GM21423 (cell line): Measurements from ENCODE around the gene CADM1.

Experiments used
- ATAC-seq: cut with Tn5 transposase; IDR thresholded peaks from one replicate; pipeline ENCODE4 v1.9.1; 2021; ENCODE audit warnings: mild to moderate bottlenecking, moderate library complexity; ENCODE audit not compliant: unreplicated experiment

The CADM1 gene

DNA sequence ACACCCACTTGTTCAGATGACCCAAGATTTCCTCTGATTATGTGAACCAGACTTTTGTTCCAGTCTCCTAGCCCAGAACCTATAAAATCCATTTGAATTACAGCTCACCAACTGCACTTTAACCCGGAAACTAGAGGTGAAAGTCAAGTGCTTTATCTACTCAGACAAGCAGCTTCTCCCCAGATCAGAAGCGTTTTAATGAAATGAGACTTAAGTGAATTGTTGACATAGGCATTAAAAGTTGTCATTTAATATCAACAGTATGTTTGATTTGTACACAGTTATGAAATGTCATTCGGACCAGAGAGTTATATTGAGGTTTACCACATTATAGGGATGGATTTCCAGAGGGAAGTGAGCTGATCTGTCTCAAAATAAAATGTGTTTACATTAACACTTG is 52.0 kb downstream of the CADM1 start:
- ATAC-seq, result no peak

DNA sequence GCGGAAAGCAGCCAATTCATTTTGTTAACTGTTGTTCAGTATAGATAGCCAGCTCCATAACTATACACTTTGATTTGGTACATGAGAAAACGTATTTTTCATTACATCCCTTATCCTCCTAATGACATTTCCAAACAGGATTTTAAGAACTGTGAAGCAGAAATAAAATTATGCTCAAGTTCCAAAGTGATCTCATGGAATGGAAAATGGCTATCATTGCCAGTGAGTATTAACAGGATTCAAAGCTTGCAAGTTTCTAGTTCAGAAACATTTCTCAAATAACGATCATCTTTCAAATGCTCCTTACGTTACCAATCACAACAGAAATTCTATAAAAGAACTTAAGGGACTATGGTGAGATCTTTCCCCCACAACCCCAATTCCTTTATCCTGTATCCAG is 53.7 kb downstream of the CADM1 start:
- ATAC-seq, result no peak

DNA sequence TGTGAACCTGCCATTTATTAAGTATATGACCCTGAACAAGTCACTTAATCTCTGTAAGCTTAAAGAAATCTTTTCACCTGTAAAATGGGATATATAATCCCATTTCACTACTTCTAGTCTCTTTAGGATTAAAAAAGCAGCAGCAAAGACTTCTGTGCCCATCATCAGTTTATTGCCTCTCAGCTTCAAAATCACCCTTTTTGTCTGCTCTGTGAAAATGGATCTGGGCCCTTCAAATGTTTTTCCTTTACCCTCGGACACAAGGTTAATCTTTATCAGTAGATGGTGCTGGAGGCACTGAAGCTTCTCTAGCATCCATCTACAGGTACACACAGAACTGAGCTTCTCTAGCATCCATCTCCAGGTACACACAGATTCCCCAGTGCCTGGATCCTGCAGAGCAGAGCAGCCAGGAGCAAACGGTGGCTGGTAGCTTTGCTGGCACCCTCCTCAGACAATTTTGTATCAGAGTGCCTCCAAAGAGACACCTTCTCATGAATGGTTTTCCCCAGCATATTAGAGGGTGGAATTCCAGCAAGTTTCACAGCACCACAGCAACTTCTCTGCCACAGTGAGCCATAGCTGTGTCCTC is 56.8 kb downstream of the CADM1 start:
- no peak for ATAC-seq

DNA sequence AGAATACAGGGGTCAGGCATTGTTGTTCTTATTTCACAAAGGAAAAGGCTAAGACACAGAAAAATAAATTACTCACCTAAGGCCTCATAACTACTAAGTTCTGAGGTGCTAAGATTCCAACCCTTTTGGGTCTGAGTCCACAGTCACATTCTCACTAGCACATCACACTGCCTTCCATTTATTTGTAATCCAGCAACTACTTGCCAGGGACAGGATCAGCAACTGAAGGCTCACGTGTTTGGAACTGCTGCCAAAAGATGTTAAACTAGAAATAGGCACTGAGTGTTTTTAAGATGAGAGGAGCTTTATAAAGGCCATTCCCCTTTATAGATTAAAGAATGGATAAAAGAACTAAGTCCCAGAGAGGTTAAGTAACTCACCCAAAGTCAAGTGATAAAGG is 58.0 kb downstream of the CADM1 start:
- ATAC-seq, result no peak

- no peak for ATAC-seq
Measured at GRCh38 chr11:115444542-115444941, 59.7 kb downstream of the CADM1 start.

- ATAC-seq, result no peak
Measured at GRCh38 chr11:115439969-115440540, 64.2 kb downstream of the CADM1 start.

GRCh38 chr11:115439385-115439784 is 64.8 kb downstream of the CADM1 start:
- no peak for ATAC-seq

DNA sequence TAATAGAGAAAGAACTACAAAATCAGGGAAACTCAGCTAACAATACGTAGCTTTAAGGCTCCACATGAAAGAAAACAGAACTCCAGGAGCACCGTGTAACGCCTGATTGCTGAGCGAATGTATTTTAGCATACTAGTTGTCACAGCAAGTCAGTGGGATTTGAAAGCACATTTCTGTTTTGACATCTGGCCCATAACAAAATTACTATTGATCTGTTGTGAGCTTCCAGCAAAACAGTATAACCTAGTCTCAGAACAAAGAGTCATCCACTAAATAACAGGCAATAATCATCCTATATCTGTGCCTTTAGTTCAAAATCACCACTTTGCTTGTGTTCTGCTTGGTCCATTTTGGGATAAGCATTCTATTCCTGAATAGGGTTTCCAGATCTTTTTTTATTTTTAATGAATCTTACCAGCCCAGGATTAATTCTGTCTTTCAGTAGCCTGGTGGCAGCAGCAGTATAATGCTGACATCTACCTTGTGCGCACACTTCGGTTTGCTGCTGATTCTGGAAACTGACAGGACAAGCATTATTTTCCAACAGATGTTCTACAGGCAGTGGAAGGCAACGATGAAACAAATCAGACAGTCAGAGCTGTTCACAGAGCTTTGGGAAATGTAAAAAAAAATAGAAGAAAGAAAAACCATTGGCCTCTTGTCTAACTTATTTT is 66.2 kb downstream of the CADM1 start:
- no peak for ATAC-seq

- no peak for ATAC-seq
Measured at GRCh38 chr11:115430345-115430744, 73.9 kb downstream of the CADM1 start.

DNA sequence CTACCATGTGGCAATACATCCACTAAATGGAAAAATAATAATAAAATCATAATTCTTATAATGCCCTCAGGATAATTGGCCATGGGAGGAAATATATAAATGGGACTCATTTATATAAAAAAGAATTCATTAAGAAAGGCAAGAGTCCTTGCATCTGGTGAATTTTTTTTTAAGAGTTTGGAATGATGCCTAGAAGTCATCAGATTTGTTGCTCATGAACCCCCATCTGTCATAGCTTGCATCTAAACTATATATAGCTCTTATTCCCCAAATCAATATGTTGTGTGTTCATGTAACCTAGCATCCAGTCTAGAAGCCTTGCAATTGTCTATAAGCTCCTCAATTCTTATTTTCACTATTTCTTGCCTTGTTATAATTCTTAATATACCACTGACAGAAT is 75.9 kb downstream of the CADM1 start:
- no peak for ATAC-seq

GRCh38 chr11:115425816-115426215 is 78.4 kb downstream of the CADM1 start:
- ATAC-seq, result no peak

GRCh38 chr11:115425250-115425649 is 79.0 kb downstream of the CADM1 start:
- no peak for ATAC-seq

GRCh38 chr11:115423728-115424459 is 80.3 kb downstream of the CADM1 start:
- ATAC-seq, result no peak

GRCh38 chr11:115421992-115422689 is 82.1 kb downstream of the CADM1 start:
- no peak for ATAC-seq

GRCh38 chr11:115421352-115421991 is 82.7 kb downstream of the CADM1 start:
- no peak for ATAC-seq

- ATAC-seq, result no peak
Measured at GRCh38 chr11:115420505-115420904, 83.7 kb downstream of the CADM1 start.

- no peak for ATAC-seq
Measured at GRCh38 chr11:115418626-115419025, 85.6 kb downstream of the CADM1 start.

DNA sequence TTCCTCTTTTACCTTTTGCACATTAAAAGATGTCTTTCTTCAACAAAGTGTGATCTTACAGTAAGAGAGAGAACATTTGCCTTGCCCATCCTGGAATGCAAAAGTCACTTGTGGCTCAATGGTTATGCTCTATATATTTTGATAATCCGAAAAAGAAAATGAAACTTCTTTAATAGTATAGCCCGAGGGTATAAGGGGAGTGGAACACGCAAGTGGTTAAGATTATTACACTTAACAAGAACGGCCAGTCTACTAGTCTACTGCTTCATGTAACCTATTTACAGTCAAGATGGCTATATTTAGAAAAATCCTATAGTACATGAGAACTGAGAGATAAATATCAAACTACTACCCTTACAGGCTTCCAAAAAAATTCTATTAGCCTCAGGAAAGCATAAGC is 86.1 kb downstream of the CADM1 start:
- ATAC-seq, result no peak

GRCh38 chr11:115411120-115411519 is 93.1 kb downstream of the CADM1 start:
- no peak for ATAC-seq

DNA sequence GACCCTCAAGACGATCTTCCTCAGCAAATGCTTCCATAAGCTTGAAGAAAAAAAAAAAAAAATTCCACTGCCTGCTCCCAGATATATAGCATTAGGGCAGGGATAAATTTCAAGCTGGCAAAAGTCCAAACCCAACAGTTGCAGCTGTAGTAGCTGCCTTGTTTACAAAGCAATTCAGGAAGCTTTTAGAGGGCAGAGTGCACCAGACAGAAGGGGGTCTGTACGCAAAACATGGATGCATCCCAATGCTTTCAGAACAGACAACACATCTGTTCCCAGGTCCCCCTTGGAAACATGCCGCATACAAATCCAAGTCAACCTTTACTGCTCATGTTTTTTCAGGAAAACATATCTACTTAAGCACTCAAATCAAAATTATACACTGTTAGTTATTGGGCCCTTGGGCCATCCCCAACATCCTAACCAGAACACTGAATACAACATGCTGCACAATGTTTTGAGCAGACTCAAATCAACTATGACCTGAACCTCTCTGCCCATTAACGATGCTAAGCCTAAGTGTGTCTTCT is 94.5 kb downstream of the CADM1 start:
- no peak for ATAC-seq
